Measurements from ENCODE around the gene ORM1. TPM values are rescaled to one million over a fixed set of nuclear protein-coding genes. Genes with fewer than 3 reads are reported as not detected.
A peak's percentile ranks its signal among the peaks of the same experiment; 100 is the strongest.

The ORM1 gene
- total RNA-seq, 1 donor from 2014 or later = not detected

DNA sequence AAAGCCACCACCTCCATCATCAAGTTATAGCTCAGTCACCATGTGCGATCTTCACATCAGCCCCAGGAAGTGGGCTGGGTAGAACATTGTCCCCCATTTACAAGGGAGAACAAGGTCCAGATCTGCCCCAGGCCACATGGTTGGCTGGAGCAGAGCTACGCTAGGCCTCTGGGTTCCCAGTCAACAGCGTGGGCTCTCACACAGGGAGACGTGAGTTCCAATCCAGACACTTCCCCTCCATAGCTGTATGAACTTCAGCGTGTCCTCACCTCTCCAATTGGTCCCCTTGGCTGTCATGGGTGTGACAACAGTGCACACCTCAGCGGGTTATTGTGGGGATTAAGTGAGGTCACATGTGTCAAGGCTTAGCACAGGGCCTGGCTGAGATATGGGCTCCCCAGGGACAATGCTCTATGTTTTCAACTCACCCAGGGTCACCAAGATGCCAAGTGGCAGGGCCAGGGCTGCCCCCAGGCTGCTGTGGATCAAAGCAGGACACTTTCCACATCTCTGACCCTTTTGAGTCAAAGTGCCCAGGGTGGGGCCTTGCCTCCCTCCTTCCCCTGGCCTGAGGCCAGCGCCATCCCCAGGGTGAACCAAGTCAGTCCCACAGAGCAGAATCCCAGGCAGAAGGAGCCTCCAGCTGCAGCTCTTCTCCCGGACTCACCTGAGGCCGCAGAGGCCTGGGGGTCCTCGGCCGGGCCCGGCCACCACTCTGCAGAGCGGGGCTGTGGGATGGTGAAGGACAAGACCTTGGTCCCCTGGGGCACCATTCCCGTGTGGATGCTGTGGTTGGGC is 45.1 kb downstream of the ORM1 start:
- DNase-seq (ENCODE audit: low read depth) (no peak), FAIRE-seq (peak; percentile 83)
- TF ChIP-seq, protein P1, sequence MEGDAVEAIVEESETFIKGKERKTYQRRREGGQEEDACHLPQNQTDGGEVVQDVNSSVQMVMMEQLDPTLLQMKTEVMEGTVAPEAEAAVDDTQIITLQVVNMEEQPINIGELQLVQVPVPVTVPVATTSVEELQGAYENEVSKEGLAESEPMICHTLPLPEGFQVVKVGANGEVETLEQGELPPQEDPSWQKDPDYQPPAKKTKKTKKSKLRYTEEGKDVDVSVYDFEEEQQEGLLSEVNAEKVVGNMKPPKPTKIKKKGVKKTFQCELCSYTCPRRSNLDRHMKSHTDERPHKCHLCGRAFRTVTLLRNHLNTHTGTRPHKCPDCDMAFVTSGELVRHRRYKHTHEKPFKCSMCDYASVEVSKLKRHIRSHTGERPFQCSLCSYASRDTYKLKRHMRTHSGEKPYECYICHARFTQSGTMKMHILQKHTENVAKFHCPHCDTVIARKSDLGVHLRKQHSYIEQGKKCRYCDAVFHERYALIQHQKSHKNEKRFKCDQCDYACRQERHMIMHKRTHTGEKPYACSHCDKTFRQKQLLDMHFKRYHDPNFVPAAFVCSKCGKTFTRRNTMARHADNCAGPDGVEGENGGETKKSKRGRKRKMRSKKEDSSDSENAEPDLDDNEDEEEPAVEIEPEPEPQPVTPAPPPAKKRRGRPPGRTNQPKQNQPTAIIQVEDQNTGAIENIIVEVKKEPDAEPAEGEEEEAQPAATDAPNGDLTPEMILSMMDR (IDR thresholded peaks at IDR 0.05; ENCODE audit: insufficient read depth, low read length, severe bottlenecking) = no peak
- no peak overlapping the region for H3K4me3 ChIP-seq (ENCODE audit: low read depth, low read length)
- H3K36me3 ChIP-seq (ENCODE audit: control insufficient read depth, insufficient read depth, low read length) = no peaks in the 10 kb centered on the region
- H3K27me3 ChIP-seq (ENCODE audit: control insufficient read depth, insufficient read depth, low read length) = no peaks in the 10 kb centered on the region

- DNase-seq (ENCODE audit: low read depth) (no peak), FAIRE-seq (peak; percentile 60)
- H3K36me3 ChIP-seq (ENCODE audit: control insufficient read depth, insufficient read depth, low read length) = no peaks in the 10 kb centered on the region
- H3K4me3 ChIP-seq (ENCODE audit: low read depth, low read length) = no peak overlapping the region
- TF ChIP-seq, protein P1 (IDR thresholded peaks at IDR 0.05; ENCODE audit: insufficient read depth, low read length, severe bottlenecking) = no peak
- no peaks in the 10 kb centered on the region for H3K27me3 ChIP-seq (ENCODE audit: control insufficient read depth, insufficient read depth, low read length)
These were observed 46.6 kb downstream of the ORM1 start for GRCh38 chr9:114369216-114370130.

DNA sequence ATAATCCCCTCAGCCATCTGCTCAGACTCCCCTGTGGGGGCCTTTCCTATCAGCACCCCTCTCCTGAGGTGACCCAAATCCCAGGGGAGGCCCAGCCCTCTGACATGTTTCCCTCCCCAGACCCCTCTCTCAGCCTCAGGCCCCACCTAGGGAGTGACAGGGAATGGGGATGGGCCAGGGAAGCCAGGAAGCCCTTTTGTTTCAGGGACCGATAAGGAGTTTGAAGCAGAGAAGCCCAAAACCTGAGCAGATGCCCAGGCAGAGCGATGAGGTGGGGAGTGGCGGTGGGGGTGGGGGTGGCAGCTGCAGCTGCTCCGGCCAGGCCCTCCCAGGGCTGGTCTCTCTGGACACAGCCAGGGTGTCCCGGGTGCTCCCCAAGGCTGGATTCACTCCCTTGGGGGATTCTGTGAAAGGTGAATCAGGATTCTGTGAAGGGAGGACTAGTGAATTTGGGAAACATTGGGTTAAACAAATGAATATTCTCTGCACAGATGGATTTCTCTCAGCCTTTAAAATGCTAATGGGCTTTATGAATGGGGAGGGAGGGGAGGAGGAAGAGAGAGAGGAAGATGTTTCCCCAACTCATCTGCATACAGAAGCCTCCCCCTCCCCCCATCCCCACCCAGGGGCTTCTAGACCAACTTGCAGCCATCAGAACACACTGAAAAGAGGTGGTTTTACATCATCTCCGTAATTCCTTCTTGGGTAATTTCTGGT is 47.5 kb downstream of the ORM1 start:
- Histone ChIP-seq H3K36me3 (ENCODE audit: control insufficient read depth, insufficient read depth, low read length) (no peaks in the 10 kb centered on the region), H3K4me3 (ENCODE audit: low read depth, low read length) (no peak overlapping the region), H3K27me3 (ENCODE audit: control insufficient read depth, insufficient read depth, low read length) (no peaks in the 10 kb centered on the region)
- FAIRE-seq (no peak), DNase-seq (ENCODE audit: low read depth) (no peak)
- TF ChIP-seq, protein P1 (IDR thresholded peaks at IDR 0.05; ENCODE audit: insufficient read depth, low read length, severe bottlenecking) = no peak

DNA sequence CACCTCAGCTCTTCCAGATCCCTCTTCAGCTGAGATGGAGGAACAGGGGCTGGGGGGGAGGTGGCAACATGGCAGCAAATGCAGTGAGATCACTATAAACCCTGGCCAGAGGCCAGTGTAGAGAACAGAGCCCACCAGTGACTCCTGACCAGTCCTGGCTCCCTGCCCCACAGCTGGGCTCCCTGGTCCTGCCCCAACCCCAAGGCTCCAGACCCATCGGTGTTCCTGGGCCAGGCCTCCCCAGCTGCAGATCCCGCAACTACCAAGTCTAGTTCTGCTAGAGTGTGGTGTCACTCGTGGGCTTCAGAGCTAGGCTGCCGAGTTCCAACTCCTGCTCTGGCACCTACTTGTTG is 48.0 kb downstream of the ORM1 start:
- FAIRE-seq (no peak), DNase-seq (ENCODE audit: low read depth) (no peak)
- no peak overlapping the region for H3K4me3 ChIP-seq (ENCODE audit: low read depth, low read length)
- no peaks in the 10 kb centered on the region for H3K27me3 ChIP-seq (ENCODE audit: control insufficient read depth, insufficient read depth, low read length)
- H3K36me3 ChIP-seq (ENCODE audit: control insufficient read depth, insufficient read depth, low read length) = no peaks in the 10 kb centered on the region
- TF ChIP-seq, protein P1 (IDR thresholded peaks at IDR 0.05; ENCODE audit: insufficient read depth, low read length, severe bottlenecking) = no peak

- Histone ChIP-seq H3K27me3 (ENCODE audit: control insufficient read depth, insufficient read depth, low read length) (no peaks in the 10 kb centered on the region), H3K36me3 (ENCODE audit: control insufficient read depth, insufficient read depth, low read length) (no peaks in the 10 kb centered on the region), H3K4me3 (ENCODE audit: low read depth, low read length) (no peak overlapping the region)
- no peak for FAIRE-seq
- TF ChIP-seq, protein P1 (IDR thresholded peaks at IDR 0.05; ENCODE audit: insufficient read depth, low read length, severe bottlenecking) = no peak
- no peak for DNase-seq (ENCODE audit: low read depth)
These were observed 48.5 kb downstream of the ORM1 start for GRCh38 chr9:114371343-114371944.

Data from bronchial epithelial cell (primary cell).